ENCODE measurements around the gene FAM118B. TPM values are rescaled to one million over a fixed set of nuclear protein-coding genes. Genes with fewer than 3 reads are reported as not detected.
A peak's percentile ranks its signal among the peaks of the same experiment; 100 is the strongest.

The FAM118B gene
- total RNA-seq, 1 donor from 2014 or later, result 11.7 TPM

- H3K27ac Mint-ChIP-seq, result no peak overlapping the region
- POLR2A ChIA-PET, result no interaction called here
- H3K4me3 Mint-ChIP-seq, result no peak overlapping the region
- intact Hi-C loops (cut with micrococcal nuclease), result no loop called here
- H3K9me3 Mint-ChIP-seq, result no peaks in the 10 kb centered on the region
- H3K36me3 Mint-ChIP-seq (ENCODE audit: low read depth), result peaks cover 39% of the 10 kb centered on the region
- ATAC-seq (ENCODE audit: low read depth), result no peak
- no peak for DNase-seq
- TF ChIP-seq CTCF (IDR thresholded peaks at IDR 0.05), result no peak
- CTCF ChIA-PET, result no interaction called here
- peaks cover 12% of the 10 kb centered on the region for H3K4me1 Mint-ChIP-seq
- H3K27me3 Mint-ChIP-seq, result no peaks in the 10 kb centered on the region
Measured at GRCh38 chr11:126297004-126297403, 85.4 kb downstream of the FAM118B start.

GRCh38 chr11:126303623-126304456 lies 92.3 kb downstream of the FAM118B start, which contains the start of gene DCPS:
TSS of gene DCPS (plus strand) at chr11:126304060. CDS start at chr11:126304081, 21 bp downstream.
- intact Hi-C loops (cut with micrococcal nuclease), result loop anchor here (1.0 to 10.0 kb wide), 6 partner anchors 21 to 789 kb away; partner anchors contain the start of genes CDON, FAM118B, FOXRED1 and RPUSD4
- ATAC-seq (ENCODE audit: low read depth), result peak; percentile 98
- ChIA-PET CTCF (no interaction called here), POLR2A (interaction anchor here (0.5 to 2.8 kb wide), 13 partner anchors 11 to 711 kb away, joined by 3 to 24 read pairs (median 3); partner anchors contain the start of genes FAM118B, FOXRED1, PUS3 and RPUSD4)
- peaks cover 33% of the 10 kb centered on the region for H3K36me3 Mint-ChIP-seq (ENCODE audit: low read depth)
- peak within 1 kb of the TSS; percentile 93 for H3K4me3 Mint-ChIP-seq
- H3K9me3 Mint-ChIP-seq, result no peaks in the 10 kb centered on the region
- DNase-seq, result peak; percentile 92
- TF ChIP-seq CTCF (IDR thresholded peaks at IDR 0.05), result no peak
- peak within 1 kb of the TSS; percentile 92 for H3K27ac Mint-ChIP-seq
- H3K27me3 Mint-ChIP-seq, result no peaks in the 10 kb centered on the region
- peaks cover 38% of the 10 kb centered on the region for H3K4me1 Mint-ChIP-seq

GRCh38 chr11:126304457-126305075 lies 93.0 kb downstream of the FAM118B start:
- H3K27ac Mint-ChIP-seq, result peak overlapping the region; percentile 92
- intact Hi-C loops (cut with micrococcal nuclease), result loop anchor here (1.0 to 10.0 kb wide), 6 partner anchors 21 to 790 kb away; partner anchors contain the start of genes CDON, FAM118B, FOXRED1 and RPUSD4
- peaks cover 34% of the 10 kb centered on the region for H3K36me3 Mint-ChIP-seq (ENCODE audit: low read depth)
- H3K4me1 Mint-ChIP-seq, result peaks cover 38% of the 10 kb centered on the region
- no peak for TF ChIP-seq CTCF (IDR thresholded peaks at IDR 0.05)
- H3K4me3 Mint-ChIP-seq, result peak overlapping the region; percentile 93
- DNase-seq (no peak), ATAC-seq (ENCODE audit: low read depth) (no peak)
- POLR2A ChIA-PET, result interaction anchor here (0.6 to 2.8 kb wide), 13 partner anchors 11 to 712 kb away, joined by 3 to 24 read pairs (median 5); partner anchors contain the start of genes FAM118B, FOXRED1, PUS3 and RPUSD4
- no peaks in the 10 kb centered on the region for H3K9me3 Mint-ChIP-seq
- CTCF ChIA-PET, result no interaction called here
- no peaks in the 10 kb centered on the region for H3K27me3 Mint-ChIP-seq

GRCh38 chr11:126305699-126306098 lies 94.1 kb downstream of the FAM118B start:
- DNase-seq (no peak), ATAC-seq (ENCODE audit: low read depth) (peak; percentile 23)
- peaks cover 41% of the 10 kb centered on the region for H3K36me3 Mint-ChIP-seq (ENCODE audit: low read depth)

More at GRCh38 chr11:126305699-126306098, 94.1 kb downstream of the FAM118B start:
- intact Hi-C loops (cut with micrococcal nuclease), result loop anchor here (5.0 to 10.0 kb wide), 3 partner anchors 52 to 791 kb away; partner anchors contain the start of genes CDON and ST3GAL4
- ChIA-PET CTCF (interaction anchor here (0.9 kb wide), 1 partner anchor 175 kb away, joined by 5 read pairs; no protein-coding TSS in a partner anchor), POLR2A (interaction anchor here (0.6 to 2.8 kb wide), 6 partner anchors 10 to 1530 kb away, joined by 3 to 24 read pairs (median 6); partner anchors contain the start of genes FAM118B, RPUSD4 and TIRAP)
- peak overlapping the region; percentile 67 for H3K27ac Mint-ChIP-seq
- no peak for TF ChIP-seq CTCF (IDR thresholded peaks at IDR 0.05)
- H3K4me3 Mint-ChIP-seq, result peak overlapping the region; percentile 71
- no peaks in the 10 kb centered on the region for H3K27me3 Mint-ChIP-seq
- no peaks in the 10 kb centered on the region for H3K9me3 Mint-ChIP-seq
- H3K4me1 Mint-ChIP-seq, result peaks cover 46% of the 10 kb centered on the region

Measured in activated B cell treated with CpG ODN at 0.5 μM for 24 hours (primary cell).